A673 (cell line): ENCODE data around the gene MRM3. TPM values are rescaled to one million over a fixed set of nuclear protein-coding genes. Genes with fewer than 3 reads are reported as not detected.

Experiments used
- Bru-seq: library from RNA; stranded (reverse); fragments of 400-500 nt; gene quantifications from one replicate; lab custom pipeline; 2021; lab: Mats Ljungman, UMichigan
- BruChase-seq, 2 experiments: library from RNA; stranded (reverse); fragments of 400-500 nt; gene quantifications; one replicate each; lab custom pipeline; 2021; lab: Mats Ljungman, UMichigan
- BruUV-seq: library from RNA; stranded (reverse); fragments of 400-500 nt; replicated peaks from 2 replicates; lab custom pipeline; 2021; lab: Mats Ljungman, UMichigan
- CTCF ChIA-PET: fragments of 300-600 bp; sonication (Branson Sonifier 250); formaldehyde crosslinking; loops from one replicate; lab custom pipeline; 2022; ENCODE audit warnings: antibody characterized with exemption; lab: Charles Lee
- POLR2A ChIA-PET: fragments of 300-600 bp; sonication (Branson Sonifier 250); formaldehyde crosslinking; loops from one replicate; lab custom pipeline; 2022; ENCODE audit warnings: antibody characterized with exemption; ENCODE audit not compliant: low non-redundant PET; lab: Charles Lee
- DNase-seq: peaks from one replicate; pipeline ENCODE4 v3.0.0-alpha.2; 2015; ENCODE audit warnings: low spot score
- H3K27ac ChIP-seq: fragments of 200-600 bp; sonication (generic); 2 replicates; pipeline ENCODE4 v1.5.1; 2016; ENCODE audit warnings: mixed run types, low read depth, mild to moderate bottlenecking, mixed read lengths, antibody characterized with exemption, low read length; ENCODE audit not compliant: poor library complexity, severe bottlenecking
- H3K27me3 ChIP-seq: fragments of 200-600 bp; sonication (generic); replicated peaks from 2 replicates; pipeline ENCODE4 v1.6.1; 2017; ENCODE audit warnings: mixed run types, low read depth, mild to moderate bottlenecking, mixed read lengths, antibody characterized with exemption, low read length; ENCODE audit not compliant: insufficient read depth, poor library complexity
- H3K36me3 ChIP-seq: fragments of 200-600 bp; sonication (generic); 2 replicates; pipeline ENCODE4 v1.6.1; 2016; ENCODE audit warnings: mixed run types, mild to moderate bottlenecking, mixed read lengths, antibody characterized with exemption, low read length; ENCODE audit not compliant: insufficient read depth, poor library complexity, severe bottlenecking
- H3K4me1 ChIP-seq: fragments of 200-600 bp; sonication (generic); 2 replicates; pipeline ENCODE4 v1.6.1; 2017; ENCODE audit warnings: mixed run types, mild to moderate bottlenecking, mixed read lengths, antibody characterized with exemption, low read length; ENCODE audit not compliant: insufficient read depth, poor library complexity, severe bottlenecking
- H3K4me3 ChIP-seq: fragments of 200-600 bp; sonication (generic); 2 replicates; pipeline ENCODE4 v1.5.1; 2016; ENCODE audit warnings: low read depth, mixed run types, mild to moderate bottlenecking, mixed read lengths, low read length; ENCODE audit not compliant: poor library complexity, severe bottlenecking
- H3K9me3 ChIP-seq: fragments of 200-600 bp; sonication (generic); 2 replicates; pipeline ENCODE4 v1.6.1; 2016; ENCODE audit warnings: mixed run types, low read depth, mild to moderate bottlenecking, mixed read lengths, antibody characterized with exemption, low read length; ENCODE audit not compliant: poor library complexity, severe bottlenecking
- CTCF ChIP-seq: fragments of 300-800, 200-600 bp; sonication (generic); conservative IDR thresholded peaks from 2 replicates; pipeline ENCODE4 v1.5.1; 2017; ENCODE audit warnings: low read depth, mild to moderate bottlenecking, antibody characterized with exemption, low read length, moderate library complexity, mixed read lengths
- EZH2 ChIP-seq: fragments of 200-600 bp; sonication (generic); IDR thresholded peaks from 2 replicates; pipeline ENCODE4 v1.6.1; 2017; ENCODE audit warnings: borderline replicate concordance, low read depth, mild to moderate bottlenecking, mixed read lengths, antibody characterized with exemption, low read length; ENCODE audit not compliant: poor library complexity, severe bottlenecking
- intact Hi-C: fragments of 100-400 bp; cut with micrococcal nuclease; formaldehyde crosslinking; loops from one replicate; pipeline ENCODE4 v1.10.0; 2022; ENCODE audit not compliant: unreplicated experiment
- long read RNA-seq: library from polyadenylated mRNA; stranded (forward); transcript quantifications from one replicate; pipeline ENCODE4 v2.0.0, GENCODE V29; 2022
- total RNA-seq: library from RNA; stranded (reverse); gene quantifications from 2 replicates; pipeline ENCODE4 v1.2.3, GENCODE V29; 2021

MRM3 gene, protein sequence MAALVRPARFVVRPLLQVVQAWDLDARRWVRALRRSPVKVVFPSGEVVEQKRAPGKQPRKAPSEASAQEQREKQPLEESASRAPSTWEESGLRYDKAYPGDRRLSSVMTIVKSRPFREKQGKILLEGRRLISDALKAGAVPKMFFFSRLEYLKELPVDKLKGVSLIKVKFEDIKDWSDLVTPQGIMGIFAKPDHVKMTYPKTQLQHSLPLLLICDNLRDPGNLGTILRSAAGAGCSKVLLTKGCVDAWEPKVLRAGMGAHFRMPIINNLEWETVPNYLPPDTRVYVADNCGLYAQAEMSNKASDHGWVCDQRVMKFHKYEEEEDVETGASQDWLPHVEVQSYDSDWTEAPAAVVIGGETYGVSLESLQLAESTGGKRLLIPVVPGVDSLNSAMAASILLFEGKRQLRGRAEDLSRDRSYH
- total RNA-seq (38.5 and 39.5 TPM in 2 replicates), Bru-seq, nascent RNA (percentile 83 among the genes with signal in this experiment), BruChase-seq, experiment 1, labeled RNA remaining after a 2-hour chase (percentile 78 among the genes with signal in this experiment), BruChase-seq, experiment 2, labeled RNA remaining after a 6-hour chase (percentile 70 among the genes with signal in this experiment)
- long read RNA-seq, transcript MRM3-203 (3 exons, 727 nt) = minor isoform, 9 of 122 reads
- long read RNA-seq, transcript MRM3-201 (4 exons, 1,809 nt) = major isoform, 103 of 122 reads
- long read RNA-seq, partial matches to known transcripts = 3 of 122 reads
- long read RNA-seq, other reads (novel, unspliced or antisense) = 3 of 122 reads

DNA sequence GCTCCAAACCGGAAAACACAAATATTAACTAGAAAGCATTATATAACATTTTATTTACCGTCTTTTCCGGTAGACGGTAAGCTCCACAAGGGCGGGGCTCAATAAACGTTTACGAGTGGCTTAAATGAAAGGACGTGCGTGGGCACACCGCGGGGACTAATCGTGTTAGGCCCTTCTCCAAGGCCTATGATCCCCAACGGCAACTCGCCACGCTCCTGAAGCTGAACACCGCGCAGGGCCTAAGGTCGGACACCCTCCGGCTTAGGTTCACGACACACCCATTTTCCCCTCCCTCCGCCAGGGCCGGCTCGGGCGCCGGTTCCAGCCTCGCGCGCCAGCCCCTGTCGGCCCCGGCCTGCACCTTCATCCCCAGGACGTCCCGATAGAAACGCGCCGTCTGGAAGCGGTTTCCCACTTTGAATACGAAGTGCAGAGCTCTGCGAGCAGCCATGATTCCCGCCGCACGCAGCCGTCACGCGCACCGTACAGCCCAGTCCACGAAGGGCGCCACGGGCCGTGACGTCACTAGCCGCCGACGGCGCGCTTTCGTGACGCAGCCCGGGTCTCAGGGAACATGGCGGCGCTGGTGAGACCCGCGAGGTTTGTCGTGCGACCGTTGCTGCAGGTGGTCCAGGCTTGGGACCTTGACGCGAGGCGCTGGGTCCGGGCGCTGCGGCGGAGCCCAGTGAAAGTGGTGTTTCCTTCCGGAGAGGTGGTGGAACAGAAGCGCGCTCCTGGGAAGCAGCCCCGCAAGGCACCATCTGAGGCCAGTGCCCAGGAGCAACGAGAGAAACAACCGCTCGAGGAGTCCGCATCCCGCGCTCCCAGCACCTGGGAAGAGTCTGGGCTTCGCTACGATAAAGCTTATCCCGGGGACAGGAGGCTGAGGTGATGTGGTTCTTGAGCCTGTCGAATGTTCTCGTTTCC, at the start of gene MRM3, which contains the start of gene GLOD4:
TSS of gene MRM3 (plus strand) at position 549 of the 927 bp plus-strand sequence. CDS start at position 575, 26 bp downstream.
TSS of gene GLOD4 (minus strand) at position 476 of the 927 bp plus-strand sequence. CDS start at position 451, 25 bp downstream.
- Histone ChIP-seq H3K9me3 (no peaks in the 10 kb centered on the region), H3K36me3 (peaks cover 22% of the 10 kb centered on the region), H3K4me3 (peak within 1 kb of the TSS; percentile 89), H3K27me3 (no peaks in the 10 kb centered on the region), H3K27ac (peak within 1 kb of the TSS; percentile 85), H3K4me1 (peaks cover 14% of the 10 kb centered on the region)
- BruUV-seq = TSS peak; percentile 68
- CTCF ChIA-PET = no interaction called here
- TF ChIP-seq EZH2 (no peak), CTCF (no peak)
- DNase-seq = peak; percentile 95
- POLR2A ChIA-PET = no interaction called here
- intact Hi-C loops = no loop called here

DNA sequence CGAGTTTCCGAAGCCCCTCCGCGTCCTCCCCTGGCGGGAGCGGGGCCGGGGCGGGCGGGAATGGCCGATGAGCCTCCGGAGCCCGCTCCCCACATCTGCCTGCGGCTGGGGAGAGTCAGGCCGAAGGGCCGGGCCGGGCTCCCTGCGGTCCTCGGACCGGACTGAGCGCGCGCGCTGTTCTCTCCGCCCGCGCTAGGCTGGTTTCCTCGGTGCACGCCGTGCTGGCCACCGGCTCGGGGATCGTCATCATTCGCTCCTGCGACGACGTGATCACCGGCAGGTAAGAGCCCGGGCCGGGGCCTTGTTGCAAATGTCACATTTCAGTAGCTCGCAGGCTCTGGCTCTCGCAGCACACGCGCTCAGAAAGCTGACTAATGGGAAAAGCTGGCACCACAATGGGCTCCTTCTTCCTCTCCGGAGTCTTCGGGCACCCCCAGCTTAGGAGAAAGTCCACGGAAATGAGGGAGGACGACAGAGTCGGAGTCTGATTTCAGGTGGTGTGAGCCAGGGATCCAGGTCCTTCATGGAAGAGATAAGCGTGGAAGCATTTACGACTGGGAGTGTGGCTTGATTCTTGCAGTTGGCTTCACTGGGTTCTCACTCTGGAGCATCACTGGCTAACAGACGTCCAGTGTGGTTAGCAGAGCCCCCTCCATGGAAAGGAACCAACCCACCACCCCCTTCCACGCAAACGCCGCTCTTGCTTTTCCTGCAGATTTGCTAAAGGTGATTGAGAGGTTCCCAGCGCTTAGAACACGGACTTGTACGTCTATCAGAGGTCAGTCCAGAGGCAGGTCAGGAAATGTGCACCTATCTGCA, 49.0 kb upstream of the MRM3 start:
- Histone ChIP-seq H3K4me1 (no peaks in the 10 kb centered on the region), H3K27ac (peak overlapping the region; percentile 86), H3K27me3 (no peaks in the 10 kb centered on the region), H3K36me3 (peaks cover 30% of the 10 kb centered on the region), H3K9me3 (no peaks in the 10 kb centered on the region), H3K4me3 (peak overlapping the region; percentile 89)
- BruUV-seq = no TSS peak
- TF ChIP-seq EZH2 = no peak
- no peak for TF ChIP-seq CTCF
- peak; percentile 33 for DNase-seq
- CTCF ChIA-PET = no interaction called here
- intact Hi-C loops = no loop called here
- POLR2A ChIA-PET = no interaction called here
